Measurements from ENCODE around the gene LCMT2.

LCMT2 gene, protein sequence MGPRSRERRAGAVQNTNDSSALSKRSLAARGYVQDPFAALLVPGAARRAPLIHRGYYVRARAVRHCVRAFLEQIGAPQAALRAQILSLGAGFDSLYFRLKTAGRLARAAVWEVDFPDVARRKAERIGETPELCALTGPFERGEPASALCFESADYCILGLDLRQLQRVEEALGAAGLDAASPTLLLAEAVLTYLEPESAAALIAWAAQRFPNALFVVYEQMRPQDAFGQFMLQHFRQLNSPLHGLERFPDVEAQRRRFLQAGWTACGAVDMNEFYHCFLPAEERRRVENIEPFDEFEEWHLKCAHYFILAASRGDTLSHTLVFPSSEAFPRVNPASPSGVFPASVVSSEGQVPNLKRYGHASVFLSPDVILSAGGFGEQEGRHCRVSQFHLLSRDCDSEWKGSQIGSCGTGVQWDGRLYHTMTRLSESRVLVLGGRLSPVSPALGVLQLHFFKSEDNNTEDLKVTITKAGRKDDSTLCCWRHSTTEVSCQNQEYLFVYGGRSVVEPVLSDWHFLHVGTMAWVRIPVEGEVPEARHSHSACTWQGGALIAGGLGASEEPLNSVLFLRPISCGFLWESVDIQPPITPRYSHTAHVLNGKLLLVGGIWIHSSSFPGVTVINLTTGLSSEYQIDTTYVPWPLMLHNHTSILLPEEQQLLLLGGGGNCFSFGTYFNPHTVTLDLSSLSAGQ

DNA sequence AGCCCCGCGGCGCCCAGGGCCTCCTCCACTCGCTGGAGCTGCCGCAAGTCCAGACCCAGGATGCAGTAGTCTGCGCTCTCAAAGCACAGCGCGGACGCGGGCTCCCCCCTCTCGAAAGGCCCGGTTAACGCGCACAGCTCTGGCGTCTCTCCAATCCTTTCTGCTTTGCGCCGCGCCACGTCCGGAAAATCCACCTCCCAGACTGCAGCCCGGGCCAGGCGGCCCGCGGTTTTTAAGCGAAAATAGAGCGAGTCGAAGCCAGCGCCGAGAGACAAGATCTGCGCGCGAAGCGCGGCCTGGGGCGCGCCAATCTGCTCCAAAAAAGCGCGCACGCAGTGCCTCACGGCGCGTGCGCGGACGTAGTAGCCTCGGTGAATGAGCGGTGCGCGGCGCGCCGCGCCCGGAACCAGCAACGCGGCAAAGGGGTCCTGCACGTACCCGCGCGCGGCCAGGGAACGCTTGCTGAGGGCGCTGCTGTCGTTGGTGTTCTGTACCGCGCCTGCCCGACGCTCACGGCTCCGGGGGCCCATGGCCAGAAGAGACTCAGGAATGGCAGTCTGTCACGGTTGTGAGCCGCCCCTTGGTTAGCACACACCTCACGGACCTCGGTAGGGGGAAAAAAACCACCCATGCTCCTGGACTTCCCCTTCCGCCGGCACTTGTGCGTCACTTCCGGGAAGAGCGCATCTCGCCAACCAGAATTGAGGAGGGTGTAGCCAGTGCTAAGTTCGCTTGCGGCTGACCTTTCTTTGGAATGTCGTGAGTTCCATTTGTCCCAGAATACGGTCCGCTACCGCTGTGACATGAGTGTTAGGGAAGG is at the start of gene LCMT2:
TSS of gene LCMT2 (minus strand) at position 614 of the 820 bp plus-strand sequence. CDS start at position 530, 84 bp downstream.
- no peak for TF ChIP-seq ZNF274 (IDR thresholded peaks at IDR 0.05; ENCODE audit: low read depth, low read length)
- peak within 1 kb of the TSS; percentile 97 for H3K4me3 ChIP-seq (ENCODE audit: low read length)

- no peak overlapping the region for H3K4me3 ChIP-seq (ENCODE audit: low read length)
- no peak for TF ChIP-seq ZNF274 (IDR thresholded peaks at IDR 0.05; ENCODE audit: low read depth, low read length)
Measured at GRCh38 chr15:43378601-43379000, 48.2 kb upstream of the LCMT2 start.

DNA sequence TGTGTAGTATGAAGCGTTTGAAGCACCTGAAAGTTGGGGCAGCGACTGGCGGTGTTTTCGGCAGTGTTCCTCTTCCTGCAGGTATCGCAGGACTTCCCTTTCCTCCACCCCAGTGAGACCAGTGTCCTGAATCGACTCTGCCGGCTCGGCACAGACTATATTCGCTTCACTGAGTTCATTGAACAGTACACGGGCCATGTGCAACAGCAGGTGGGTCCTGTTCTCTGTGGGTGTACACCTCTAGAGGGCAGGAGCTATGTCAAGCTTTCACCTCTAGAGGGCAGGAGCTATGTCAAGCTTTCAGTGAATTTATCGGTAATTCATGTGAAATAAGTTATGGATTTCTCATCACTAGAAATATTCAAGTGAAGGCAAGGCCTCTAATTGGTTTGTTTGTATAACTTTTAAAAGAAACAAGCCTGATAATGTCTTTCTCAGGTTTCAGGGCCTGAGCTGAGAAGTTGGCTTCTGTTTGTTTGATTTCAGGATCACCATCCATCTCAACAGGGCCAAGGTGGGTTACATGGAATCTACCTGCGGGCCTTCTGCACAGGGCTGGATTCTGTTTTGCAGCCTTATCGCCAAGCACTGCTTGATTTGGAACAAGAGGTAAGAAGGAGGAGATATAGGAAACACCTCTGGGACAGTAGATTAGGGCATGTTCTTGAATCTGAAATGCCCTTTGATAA is 45.8 kb upstream of the LCMT2 start:
- H3K4me3 ChIP-seq (ENCODE audit: low read length): no peak overlapping the region
- TF ChIP-seq ZNF274 (IDR thresholded peaks at IDR 0.05; ENCODE audit: low read depth, low read length): no peak

DNA sequence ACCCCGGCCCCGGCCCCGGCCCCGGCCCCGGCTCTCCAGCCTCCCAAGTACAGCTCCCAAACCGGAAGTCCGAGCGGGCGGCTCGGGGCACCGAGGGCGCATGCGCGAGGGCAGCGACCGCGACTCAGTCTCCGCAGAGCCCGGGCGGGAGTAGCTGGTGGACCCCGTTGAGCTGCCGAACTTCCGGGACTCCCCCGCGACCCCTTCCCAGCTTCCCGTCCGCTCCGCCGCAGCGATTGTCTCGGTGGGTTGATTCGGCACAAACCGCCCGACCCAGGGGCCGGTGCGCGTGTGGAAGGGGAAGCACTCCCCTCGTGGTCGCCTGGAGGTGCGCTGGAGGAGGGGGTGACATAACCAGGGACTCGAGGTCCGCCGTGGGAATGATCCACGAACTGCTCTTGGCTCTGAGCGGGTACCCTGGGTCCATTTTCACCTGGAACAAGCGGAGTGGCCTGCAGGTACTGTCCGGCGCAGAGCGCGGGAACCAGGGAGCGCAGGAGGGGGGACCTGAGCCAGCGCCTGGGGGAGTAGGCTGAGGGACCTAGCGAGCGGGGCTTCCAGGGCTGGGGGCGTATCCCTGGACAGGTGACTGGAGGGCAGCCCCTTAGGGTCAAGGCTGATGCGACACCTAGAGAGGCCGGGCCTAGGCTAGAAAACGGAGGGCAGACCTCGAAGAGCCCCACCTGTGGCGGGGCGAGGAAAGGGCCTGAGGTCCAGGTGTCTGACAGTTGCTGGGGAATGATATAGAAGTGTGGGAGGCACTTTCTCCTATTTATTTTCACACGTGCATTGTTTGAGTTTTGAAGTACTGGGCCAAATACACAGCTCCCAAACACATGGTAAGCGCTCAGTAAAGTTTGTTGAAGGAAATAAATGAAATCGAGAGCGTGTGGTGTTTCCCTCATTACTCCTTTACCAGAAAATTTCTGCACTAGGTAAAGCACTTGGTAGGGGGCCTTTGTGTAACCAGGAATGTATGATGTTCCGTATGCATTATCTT is 40.9 kb upstream of the LCMT2 start, which contains the start of the genes TUBGCP4 and ZSCAN29:
TSS of gene TUBGCP4 (plus strand) at position 127 of the 1,000 bp plus-strand sequence. CDS start at position 381, 254 bp downstream.
TSS of gene ZSCAN29 (minus strand) at position 69 of the 1,000 bp plus-strand sequence. CDS start 1,130 bp downstream, outside the sequence.
- H3K4me3 ChIP-seq (ENCODE audit: low read length): peak within 1 kb of the TSS; percentile 67
- TF ChIP-seq ZNF274 (IDR thresholded peaks at IDR 0.05; ENCODE audit: low read depth, low read length): no peak

- peak overlapping the region; percentile 67 for H3K4me3 ChIP-seq (ENCODE audit: low read length)
- TF ChIP-seq ZNF274 (IDR thresholded peaks at IDR 0.05; ENCODE audit: low read depth, low read length): no peak
Measured at GRCh38 chr15:43370310-43370974, 40.1 kb upstream of the LCMT2 start.

DNA sequence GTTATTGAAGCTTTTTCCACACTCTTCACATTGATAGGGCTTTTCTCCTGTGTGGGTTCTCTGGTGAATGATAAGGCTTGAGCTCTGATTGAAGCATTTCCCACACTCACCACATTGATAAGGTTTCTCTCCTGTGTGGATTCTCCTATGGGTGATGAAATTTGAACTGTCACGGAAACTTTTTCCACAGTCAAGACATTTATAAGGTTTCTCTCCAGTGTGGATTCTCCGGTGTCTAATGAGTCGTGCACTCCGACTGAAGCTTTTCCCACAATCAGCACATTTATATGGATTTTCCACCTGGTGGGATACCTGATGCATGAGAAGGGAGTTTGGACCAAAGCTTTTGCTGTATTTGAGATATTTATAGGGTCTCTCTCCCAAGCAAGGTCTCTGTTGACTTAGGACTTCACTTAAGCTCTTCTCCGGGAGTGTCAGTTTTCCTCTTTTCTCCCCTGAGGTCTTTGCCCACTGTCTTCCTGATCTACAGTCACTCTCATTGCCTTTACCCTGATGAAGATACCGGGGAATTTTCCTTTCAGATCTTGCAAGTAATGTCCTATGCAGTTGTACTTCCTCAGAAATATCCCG is 31.0 kb upstream of the LCMT2 start:
- H3K4me3 ChIP-seq (ENCODE audit: low read length): no peak overlapping the region
- TF ChIP-seq ZNF274 (IDR thresholded peaks at IDR 0.05; ENCODE audit: low read depth, low read length): no peak

- H3K4me3 ChIP-seq (ENCODE audit: low read length): no peak overlapping the region
- no peak for TF ChIP-seq ZNF274 (IDR thresholded peaks at IDR 0.05; ENCODE audit: low read depth, low read length)
Measured at GRCh38 chr15:43360821-43361220, 30.4 kb upstream of the LCMT2 start.

GRCh38 chr15:43352693-43353382 is 22.5 kb upstream of the LCMT2 start:
- TF ChIP-seq ZNF274 (IDR thresholded peaks at IDR 0.05; ENCODE audit: low read depth, low read length): no peak
- no peak overlapping the region for H3K4me3 ChIP-seq (ENCODE audit: low read length)

- H3K4me3 ChIP-seq (ENCODE audit: low read length): no peak overlapping the region
- no peak for TF ChIP-seq ZNF274 (IDR thresholded peaks at IDR 0.05; ENCODE audit: low read depth, low read length)
Measured at GRCh38 chr15:43347114-43347513, 16.7 kb upstream of the LCMT2 start.

DNA sequence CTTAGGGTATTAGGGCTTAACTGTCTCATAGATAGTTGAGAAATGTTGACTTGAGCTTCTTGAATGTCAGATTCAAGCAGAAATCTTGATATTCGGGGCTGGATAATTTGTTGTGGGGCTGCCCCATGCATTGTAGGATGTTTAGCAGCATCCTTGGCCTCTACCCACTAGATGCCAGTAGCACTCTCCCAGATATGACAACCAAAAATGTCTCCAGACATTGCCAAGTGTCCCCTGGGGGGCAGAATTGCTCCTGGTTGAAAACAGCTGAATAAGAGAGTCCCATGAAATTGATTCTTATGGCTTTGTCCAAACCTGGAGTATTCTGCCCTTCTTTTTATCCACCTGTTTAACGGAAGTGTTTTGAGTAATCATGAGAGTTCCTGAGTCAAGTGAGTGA is 15.9 kb upstream of the LCMT2 start:
- no peak for TF ChIP-seq ZNF274 (IDR thresholded peaks at IDR 0.05; ENCODE audit: low read depth, low read length)
- H3K4me3 ChIP-seq (ENCODE audit: low read length): no peak overlapping the region

DNA sequence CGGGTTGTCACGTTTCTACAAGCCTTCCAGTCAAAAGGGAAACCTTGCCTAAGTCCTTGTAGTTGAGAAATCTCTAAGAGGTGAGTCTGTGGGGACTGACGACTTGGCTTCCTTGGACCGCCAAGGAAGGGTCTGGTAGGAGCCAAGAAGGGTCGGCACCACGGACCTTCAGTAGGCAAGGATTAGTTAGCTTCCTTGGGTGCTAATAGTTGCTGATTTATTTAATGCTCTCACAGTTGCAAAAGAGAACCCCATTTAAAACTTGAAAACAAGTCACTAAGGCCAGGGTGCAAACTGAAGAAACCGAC is 361 bp upstream of the LCMT2 start:
- H3K4me3 ChIP-seq (ENCODE audit: low read length): peak overlapping the region; percentile 97
- TF ChIP-seq ZNF274 (IDR thresholded peaks at IDR 0.05; ENCODE audit: low read depth, low read length): no peak
